Vagina (tissue), 2 donors: ENCODE results near the gene DCTD. TPM values are rescaled to one million over a fixed set of nuclear protein-coding genes. Genes with fewer than 3 reads are reported as not detected.

ENCODE experiments used
- DNase-seq, 2 donors: peaks; one replicate each; pipeline ENCODE4 v3.0.0-alpha.2; 2017; ENCODE audit errors: extremely low spot score in 2 of 2
- H3K27ac ChIP-seq: fragments of 200-600 bp; sonication (generic); one replicate; pipeline ENCODE4 v1.5.1; 2019
- H3K27me3 ChIP-seq: fragments of 200-600 bp; sonication (generic); one replicate; pipeline ENCODE4 v1.5.1; 2019
- H3K36me3 ChIP-seq, 2 donors: fragments of 200-600 bp; sonication (generic); one replicate each; pipeline ENCODE4 v1.5.1; 2017 to 2019
- H3K4me1 ChIP-seq: fragments of 200-600 bp; sonication (generic); one replicate; pipeline ENCODE4 v1.5.1; 2019
- H3K4me3 ChIP-seq, 2 donors: fragments of 200-600 bp; sonication (generic); 1 replicate in 1 of 2; 2 replicates in 1 of 2; pipeline ENCODE4 v1.5.1; 2016 to 2019
- H3K9me3 ChIP-seq: fragments of 200-600 bp; sonication (generic); one replicate; pipeline ENCODE4 v1.5.1; 2019
- POLR2A ChIP-seq, 2 donors: fragments of 450-650 bp; IDR thresholded peaks; one replicate each; pipeline ENCODE4 v1.6.1; 2017; ENCODE audit warnings: antibody characterized with exemption in 2 of 2, mild to moderate bottlenecking in 2 of 2, moderate library complexity in 2 of 2
- POLR2AphosphoS5 ChIP-seq, 2 donors: sonication (generic); formaldehyde crosslinking; IDR thresholded peaks; one replicate each; pipeline ENCODE4 v1.9.0; 2017; ENCODE audit warnings: antibody characterized with exemption in 2 of 2, mild to moderate bottlenecking in 2 of 2, low read depth in 1 of 2; ENCODE audit not compliant: insufficient read depth in 1 of 2
- intact Hi-C: fragments of 100-400 bp; cut with DNase I; formaldehyde crosslinking; loops from one replicate; pipeline ENCODE4 v1.15.1; 2023
- total RNA-seq: library from RNA; depleted of rRNA; stranded (reverse); fragments of >200 nt; gene quantifications from one replicate; pipeline ENCODE4 v1.2.3, GENCODE V29; 2016
- TF ChIP-seq, protein P1 (sequence below), 3 experiments: fragments of 450-650 bp in 2 of 3; fragments of 200-600 bp in 1 of 3; sonication (generic) in 1 of 3; IDR thresholded peaks; one replicate each; pipeline ENCODE4 v1.5.1; 2017 to 2019; ENCODE audit warnings: antibody characterized with exemption in 3 of 3, mild to moderate bottlenecking in 2 of 3, moderate library complexity in 2 of 3

Gene DCTD
- total RNA-seq, 1 donor from 2014 or later: 40.0 TPM

DNA sequence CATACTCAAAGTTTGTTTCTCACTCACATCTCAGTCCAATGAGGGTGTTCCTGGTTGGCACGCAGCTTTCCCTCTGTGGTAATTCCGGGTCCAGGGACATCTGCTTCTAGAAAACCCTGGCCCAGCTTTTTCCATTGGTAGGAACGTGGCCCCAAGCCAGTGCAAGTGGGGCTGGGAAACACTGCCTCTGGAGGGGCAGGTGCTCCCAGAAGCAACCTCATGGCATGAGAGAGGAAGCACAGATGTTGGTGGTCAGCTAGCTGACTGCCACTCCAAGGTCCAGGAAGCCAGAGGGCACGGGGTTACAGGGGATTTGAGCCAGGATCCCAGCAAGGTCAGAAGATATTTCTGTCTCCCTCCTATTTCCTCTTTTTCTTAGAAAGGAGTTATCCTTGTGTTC is 47.5 kb downstream of the DCTD start:
- H3K27me3 ChIP-seq: no peaks in the 10 kb centered on the region
- TF ChIP-seq, protein P1, sequence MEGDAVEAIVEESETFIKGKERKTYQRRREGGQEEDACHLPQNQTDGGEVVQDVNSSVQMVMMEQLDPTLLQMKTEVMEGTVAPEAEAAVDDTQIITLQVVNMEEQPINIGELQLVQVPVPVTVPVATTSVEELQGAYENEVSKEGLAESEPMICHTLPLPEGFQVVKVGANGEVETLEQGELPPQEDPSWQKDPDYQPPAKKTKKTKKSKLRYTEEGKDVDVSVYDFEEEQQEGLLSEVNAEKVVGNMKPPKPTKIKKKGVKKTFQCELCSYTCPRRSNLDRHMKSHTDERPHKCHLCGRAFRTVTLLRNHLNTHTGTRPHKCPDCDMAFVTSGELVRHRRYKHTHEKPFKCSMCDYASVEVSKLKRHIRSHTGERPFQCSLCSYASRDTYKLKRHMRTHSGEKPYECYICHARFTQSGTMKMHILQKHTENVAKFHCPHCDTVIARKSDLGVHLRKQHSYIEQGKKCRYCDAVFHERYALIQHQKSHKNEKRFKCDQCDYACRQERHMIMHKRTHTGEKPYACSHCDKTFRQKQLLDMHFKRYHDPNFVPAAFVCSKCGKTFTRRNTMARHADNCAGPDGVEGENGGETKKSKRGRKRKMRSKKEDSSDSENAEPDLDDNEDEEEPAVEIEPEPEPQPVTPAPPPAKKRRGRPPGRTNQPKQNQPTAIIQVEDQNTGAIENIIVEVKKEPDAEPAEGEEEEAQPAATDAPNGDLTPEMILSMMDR (IDR thresholded peaks at IDR 0.05): no peak
- TF ChIP-seq POLR2A (IDR thresholded peaks at IDR 0.05) (no peak), POLR2AphosphoS5 (IDR thresholded peaks at IDR 0.05; ENCODE audit: insufficient read depth in 1 of 2, low read depth in 1 of 2) (no peak)
- no peaks in the 10 kb centered on the region for H3K4me1 ChIP-seq
- no peaks in the 10 kb centered on the region for H3K36me3 ChIP-seq
- H3K9me3 ChIP-seq: no peaks in the 10 kb centered on the region
- H3K27ac ChIP-seq: no peak overlapping the region
- intact Hi-C loops: no loop called here
- no peak for DNase-seq
- H3K4me3 ChIP-seq: no peak overlapping the region

DNA sequence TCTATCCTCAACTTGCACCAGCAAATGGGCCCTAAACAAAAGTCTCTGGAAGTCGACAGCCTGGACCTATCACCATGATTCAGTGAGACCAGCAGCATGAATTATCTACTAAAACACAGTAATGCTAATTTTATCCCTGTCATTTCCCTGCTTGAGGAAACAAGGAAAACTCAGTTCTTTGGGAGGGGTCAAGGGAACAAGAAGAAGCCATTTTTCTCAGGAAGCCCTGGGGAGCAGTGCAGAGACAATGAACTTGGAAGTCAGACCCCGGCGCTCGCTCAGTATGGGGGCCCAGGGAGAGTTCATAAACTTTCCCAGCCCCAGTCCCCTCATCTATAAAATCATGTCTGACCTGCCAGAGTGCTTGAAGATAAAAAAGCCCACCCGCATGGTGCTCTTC is 50.4 kb downstream of the DCTD start:
- TF ChIP-seq POLR2A (IDR thresholded peaks at IDR 0.05) (no peak), POLR2AphosphoS5 (IDR thresholded peaks at IDR 0.05; ENCODE audit: insufficient read depth in 1 of 2, low read depth in 1 of 2) (no peak)
- TF ChIP-seq, protein P1 (IDR thresholded peaks at IDR 0.05): no peak
- H3K4me3 ChIP-seq: no peak overlapping the region
- no peaks in the 10 kb centered on the region for H3K36me3 ChIP-seq
- H3K4me1 ChIP-seq: no peaks in the 10 kb centered on the region
- intact Hi-C loops: no loop called here
- no peaks in the 10 kb centered on the region for H3K27me3 ChIP-seq
- H3K9me3 ChIP-seq: no peaks in the 10 kb centered on the region
- DNase-seq: no peak
- no peak overlapping the region for H3K27ac ChIP-seq

DNA sequence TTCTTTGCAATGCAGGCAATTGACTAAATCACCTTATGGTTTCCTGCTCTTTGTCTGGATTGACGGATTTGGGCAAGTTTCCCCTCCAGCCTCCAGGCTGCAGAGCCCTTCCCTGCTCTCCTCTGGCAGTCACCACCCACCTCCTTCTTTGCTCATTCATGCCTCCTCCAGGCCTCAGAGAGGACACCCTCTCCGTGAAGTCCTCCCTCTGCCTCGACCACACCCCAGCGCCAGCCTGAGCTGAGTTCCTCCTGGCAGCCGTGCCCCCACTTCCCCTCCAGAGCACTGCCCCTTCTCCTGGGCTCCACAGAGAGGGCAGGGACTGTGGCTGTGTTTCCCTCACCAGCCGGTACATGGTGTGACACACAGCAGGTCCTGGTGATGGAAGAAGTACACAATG is 53.7 kb downstream of the DCTD start:
- no peak for DNase-seq
- intact Hi-C loops: no loop called here
- TF ChIP-seq POLR2A (IDR thresholded peaks at IDR 0.05): no peak
- TF ChIP-seq, protein P1 (IDR thresholded peaks at IDR 0.05): no peak
- TF ChIP-seq POLR2AphosphoS5 (IDR thresholded peaks at IDR 0.05; ENCODE audit: insufficient read depth in 1 of 2, low read depth in 1 of 2): no peak
- Histone ChIP-seq H3K27ac (no peak overlapping the region), H3K9me3 (no peaks in the 10 kb centered on the region), H3K27me3 (no peaks in the 10 kb centered on the region), H3K4me1 (no peaks in the 10 kb centered on the region), H3K4me3 (no peak overlapping the region), H3K36me3 (no peaks in the 10 kb centered on the region)

DNA sequence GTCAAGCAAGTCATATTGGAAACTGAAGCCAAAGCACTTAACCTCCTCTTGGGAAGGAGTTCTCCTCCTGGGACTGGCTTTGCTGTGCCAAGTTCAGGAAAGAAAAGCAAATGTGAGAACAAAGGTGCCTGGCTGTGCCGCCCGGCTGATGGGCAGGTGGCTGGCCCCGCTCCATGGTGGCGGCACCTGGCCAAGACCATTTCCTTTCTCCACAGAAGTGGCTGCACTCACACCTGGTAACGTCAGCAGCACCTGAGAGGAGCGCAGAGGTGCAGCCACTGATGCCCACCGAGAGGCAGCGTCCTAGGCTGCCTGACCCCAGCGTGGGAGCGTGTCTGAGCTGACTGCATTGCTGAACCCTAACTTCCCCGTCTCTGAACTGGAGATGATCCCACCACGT is 54.3 kb downstream of the DCTD start:
- TF ChIP-seq POLR2A (IDR thresholded peaks at IDR 0.05) (no peak), POLR2AphosphoS5 (IDR thresholded peaks at IDR 0.05; ENCODE audit: insufficient read depth in 1 of 2, low read depth in 1 of 2) (no peak)
- TF ChIP-seq, protein P1 (IDR thresholded peaks at IDR 0.05): no peak
- Histone ChIP-seq H3K27me3 (no peaks in the 10 kb centered on the region), H3K36me3 (no peaks in the 10 kb centered on the region), H3K27ac (no peak overlapping the region), H3K4me1 (no peaks in the 10 kb centered on the region), H3K4me3 (no peak overlapping the region), H3K9me3 (no peaks in the 10 kb centered on the region)
- intact Hi-C loops: no loop called here
- DNase-seq: no peak

DNA sequence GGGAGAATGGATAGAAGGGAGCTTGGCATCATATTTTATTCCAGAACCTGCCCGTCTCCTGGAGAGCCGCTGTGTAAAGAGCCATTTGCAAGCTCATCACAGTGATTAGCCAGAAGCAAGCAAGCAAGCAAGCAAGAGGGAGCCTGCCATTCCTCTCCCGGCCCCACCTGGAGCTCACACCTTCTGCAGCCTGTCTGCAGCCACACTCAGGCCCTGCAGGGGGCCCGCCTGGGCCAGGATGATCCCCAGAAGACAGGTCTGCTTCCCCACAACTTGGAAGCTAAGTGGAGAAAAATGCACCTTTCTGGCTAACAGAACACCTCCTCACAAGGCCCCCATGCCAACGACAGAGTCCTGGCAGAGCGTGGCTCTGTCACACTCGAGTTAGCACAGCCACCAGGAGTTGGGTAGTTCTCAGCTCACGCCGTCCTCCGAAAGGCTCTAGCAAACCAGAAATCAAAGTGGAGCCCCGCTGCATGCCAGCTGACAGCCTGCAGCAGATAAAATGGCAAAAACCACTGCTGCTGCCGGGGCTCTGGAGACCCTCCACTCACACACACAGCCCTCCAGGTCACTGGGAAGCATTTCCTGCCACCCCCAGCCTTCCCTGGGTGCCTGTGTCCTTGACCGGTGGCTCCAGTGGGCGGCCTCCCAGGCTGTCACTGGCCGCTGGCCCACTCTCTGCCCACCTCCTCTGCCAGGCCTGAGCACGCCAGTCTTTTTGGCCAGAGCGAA is 54.9 kb downstream of the DCTD start:
- no peak for TF ChIP-seq POLR2AphosphoS5 (IDR thresholded peaks at IDR 0.05; ENCODE audit: insufficient read depth in 1 of 2, low read depth in 1 of 2)
- TF ChIP-seq POLR2A (IDR thresholded peaks at IDR 0.05): no peak
- TF ChIP-seq, protein P1 (IDR thresholded peaks at IDR 0.05): no peak
- H3K9me3 ChIP-seq: no peaks in the 10 kb centered on the region
- intact Hi-C loops: no loop called here
- no peaks in the 10 kb centered on the region for H3K27me3 ChIP-seq
- no peak overlapping the region for H3K4me3 ChIP-seq
- H3K4me1 ChIP-seq: no peaks in the 10 kb centered on the region
- DNase-seq: no peak
- no peak overlapping the region for H3K27ac ChIP-seq
- H3K36me3 ChIP-seq: no peaks in the 10 kb centered on the region
